Placental pericyte (primary cell): ENCODE data around the gene C19orf44. TPM values are rescaled to one million over a fixed set of nuclear protein-coding genes. Genes with fewer than 3 reads are reported as not detected.

Source experiments
- small RNA-seq: library from RNA; depleted of rRNA; stranded (forward); fragments of <200 nt; gene quantifications from one replicate; pipeline ENCODE3, GENCODE V24; 2012; ENCODE audit warnings: low replicate concordance
- total RNA-seq: library from RNA; depleted of rRNA; stranded (reverse); fragments of >200 nt; gene quantifications from 2 replicates; pipeline ENCODE4 v1.2.3, GENCODE V29; 2012

Gene C19orf44
- 4.6 and 5.9 TPM in 2 replicates for total RNA-seq

GRCh38 chr19:16495982-16496612 is at the start of gene C19orf44, which contains the start of gene CALR3:
Gene C19orf44 (plus strand): TSS chr19:16496394. CDS start chr19:16500793, 4,399 bp downstream.
Gene CALR3 (minus strand): TSS chr19:16496167. CDS start chr19:16496129, 38 bp downstream.

GRCh38 chr19:16542045-16542909 is 46.1 kb downstream of the C19orf44 start, which contains the start of gene CHERP:
Gene CHERP (minus strand): TSS chr19:16542437. CDS start chr19:16542378, 59 bp downstream.

Small RNAs within 50 kb of the gene (small RNA-seq; reads per million reads assigned to genes)
- gene RN7SL146P, result not detected

Other genes starting within 250 kb of the C19orf44 start
- gene KLF2, start 171.6 kb upstream of the C19orf44 start, total RNA-seq, result 11.2 and 13.1 TPM in 2 replicates
- gene EPS15L1, start 24.4 kb upstream of the C19orf44 start, total RNA-seq, result 14.9 and 16.0 TPM in 2 replicates
- not detected in 2 replicates for gene CALR3, start 227 bp upstream of the C19orf44 start, total RNA-seq
- 7.9 and 9.2 TPM in 2 replicates for gene CHERP, start 46.0 kb downstream of the C19orf44 start, total RNA-seq
- gene SLC35E1, start 76.0 kb downstream of the C19orf44 start, total RNA-seq, result 46.8 and 54.1 TPM in 2 replicates
- 5.0 and 11.0 TPM in 2 replicates for gene MED26, start 131.8 kb downstream of the C19orf44 start, total RNA-seq
- 63.4 and 68.9 TPM in 2 replicates for gene SMIM7, start 163.8 kb downstream of the C19orf44 start, total RNA-seq
- gene TMEM38A, start 164.7 kb downstream of the C19orf44 start, total RNA-seq, result 0.57 and 2.2 TPM in 2 replicates
- not detected in 2 replicates for gene NWD1, start 223.5 kb downstream of the C19orf44 start, total RNA-seq